Activated T-cell treated with anti-CD3 and anti-CD28 coated beads for 48 hours (primary cell): Measurements from ENCODE around the gene OTUD6A.
"Not testable (repeated sequence)": the region's sequence is repeated elsewhere in the genome, so short reads cannot be mapped to it uniquely, and the experiment has no call there.

Source experiments
- DNase-seq: peaks from one replicate; pipeline ENCODE4 v3.0.0-alpha.2; 2020; ENCODE audit warnings: low read depth

OTUD6A gene

DNA sequence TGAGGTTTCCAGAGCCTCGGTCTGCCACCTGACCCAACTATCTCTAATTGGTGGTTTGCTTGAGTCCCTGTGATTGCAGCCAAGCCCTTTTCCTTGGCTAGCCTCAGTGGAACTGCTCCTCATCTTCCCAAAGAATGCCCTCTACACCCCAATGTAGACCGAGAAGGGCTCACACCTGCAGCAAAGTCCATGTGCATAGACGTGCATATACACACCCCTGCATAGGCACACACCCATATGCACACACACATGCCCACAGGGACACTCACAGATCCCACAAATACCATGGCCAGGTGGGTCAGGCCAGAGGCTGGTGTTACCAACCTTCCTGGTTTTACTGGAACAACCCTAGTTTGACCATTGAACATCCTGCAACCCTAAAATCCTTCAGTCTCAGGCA is 12.9 kb upstream of the OTUD6A start:
- no peak for DNase-seq

DNA sequence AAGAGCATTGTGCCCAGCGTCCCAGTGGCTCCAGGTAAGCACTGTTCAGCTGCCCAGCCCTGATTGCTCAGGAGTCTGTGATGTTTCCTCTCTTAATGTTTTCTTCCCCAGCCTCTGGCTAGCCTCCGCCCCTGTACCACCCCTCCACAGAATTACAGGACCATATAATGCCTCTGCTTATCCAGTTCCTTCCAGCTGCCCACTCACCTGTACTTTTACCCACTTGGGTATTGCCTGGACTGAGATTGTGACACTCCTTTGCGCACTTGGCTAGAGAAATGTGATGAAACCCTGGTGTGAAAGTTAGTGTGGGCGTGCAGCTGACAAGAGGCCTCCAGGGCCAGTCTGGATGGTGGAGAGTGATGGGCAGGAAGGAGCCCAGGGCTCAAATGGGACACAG is 12.3 kb upstream of the OTUD6A start, which contains the start of gene AWAT2:
Gene AWAT2 (minus strand): TSS at position 14 of the 400 bp plus-strand sequence. CDS start 6 bp downstream, at position 8.
- no peak for DNase-seq

DNA sequence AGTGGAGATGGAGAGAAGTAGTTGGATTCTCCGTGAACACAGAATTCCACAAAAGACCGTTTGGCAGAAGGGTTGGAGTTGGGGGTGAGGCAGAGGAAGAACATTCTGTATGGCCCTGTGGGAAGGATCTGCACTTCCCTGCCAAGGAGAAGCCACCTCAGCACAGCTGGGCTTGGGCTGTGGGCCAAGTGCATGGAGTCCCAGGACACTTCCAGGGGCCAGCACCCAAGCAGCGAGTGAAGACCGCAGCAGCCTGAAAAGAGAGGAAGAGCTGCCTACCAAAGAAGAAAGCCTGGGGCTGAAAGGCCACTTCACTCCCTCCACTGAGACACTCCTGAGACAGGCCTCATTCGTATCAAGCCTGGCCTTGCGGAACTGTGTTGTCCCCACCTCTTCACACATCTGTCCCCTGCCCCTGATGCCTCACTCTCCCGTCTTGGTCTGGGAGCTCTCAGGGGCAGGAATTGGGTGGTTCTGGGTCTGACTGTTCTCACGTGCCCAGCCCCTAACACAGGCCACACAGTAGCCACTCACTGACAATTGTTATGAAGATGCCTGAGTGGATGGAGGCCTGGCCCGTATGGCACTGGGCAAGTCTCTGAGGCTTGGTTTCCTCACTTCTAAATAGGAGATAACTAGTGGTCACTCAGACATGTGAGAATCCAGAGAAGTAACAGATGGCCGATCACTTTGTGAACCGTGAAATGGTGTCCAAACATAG is 9.2 kb upstream of the OTUD6A start:
- DNase-seq, result no peak

DNA sequence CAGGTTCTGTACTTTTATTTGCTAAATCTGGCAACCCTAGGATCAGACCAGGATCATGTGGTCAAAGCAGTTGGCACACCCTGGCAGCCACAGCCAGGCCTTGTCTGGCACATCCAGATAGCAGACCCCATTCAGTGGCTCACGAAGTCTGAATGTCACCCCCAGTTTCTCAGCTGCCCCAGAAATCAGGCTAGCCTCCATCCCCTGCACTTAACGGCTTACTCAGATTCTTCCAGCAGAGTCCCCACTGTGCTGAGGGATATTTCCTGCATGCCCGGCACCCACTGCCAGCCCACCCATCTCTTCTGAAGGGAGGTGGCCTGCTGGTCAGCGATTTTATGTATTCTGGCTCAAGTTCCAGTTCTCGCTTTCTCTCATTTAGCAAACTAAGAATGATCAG is 7.9 kb upstream of the OTUD6A start:
- no peak for DNase-seq

DNA sequence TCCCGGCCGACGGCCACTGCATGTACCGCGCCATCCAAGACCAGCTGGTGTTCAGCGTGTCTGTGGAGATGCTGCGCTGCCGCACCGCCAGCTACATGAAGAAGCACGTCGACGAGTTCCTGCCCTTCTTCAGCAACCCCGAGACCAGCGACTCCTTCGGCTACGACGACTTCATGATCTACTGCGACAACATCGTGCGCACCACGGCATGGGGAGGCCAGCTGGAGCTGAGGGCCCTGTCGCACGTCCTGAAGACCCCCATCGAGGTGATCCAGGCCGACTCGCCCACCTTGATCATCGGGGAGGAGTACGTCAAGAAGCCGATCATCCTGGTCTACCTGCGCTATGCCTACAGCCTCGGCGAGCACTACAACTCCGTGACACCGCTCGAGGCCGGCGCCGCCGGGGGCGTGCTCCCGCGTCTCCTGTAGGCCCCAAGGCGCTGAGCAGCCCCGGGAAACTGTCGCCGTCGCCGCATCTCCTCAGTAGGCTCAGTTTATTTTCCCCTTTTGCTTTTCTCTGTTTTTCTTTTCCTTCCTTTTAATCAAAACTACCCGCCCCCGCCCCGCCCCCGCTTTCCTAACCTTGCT is 799 bp downstream of the OTUD6A start:
- no peak for DNase-seq

DNA sequence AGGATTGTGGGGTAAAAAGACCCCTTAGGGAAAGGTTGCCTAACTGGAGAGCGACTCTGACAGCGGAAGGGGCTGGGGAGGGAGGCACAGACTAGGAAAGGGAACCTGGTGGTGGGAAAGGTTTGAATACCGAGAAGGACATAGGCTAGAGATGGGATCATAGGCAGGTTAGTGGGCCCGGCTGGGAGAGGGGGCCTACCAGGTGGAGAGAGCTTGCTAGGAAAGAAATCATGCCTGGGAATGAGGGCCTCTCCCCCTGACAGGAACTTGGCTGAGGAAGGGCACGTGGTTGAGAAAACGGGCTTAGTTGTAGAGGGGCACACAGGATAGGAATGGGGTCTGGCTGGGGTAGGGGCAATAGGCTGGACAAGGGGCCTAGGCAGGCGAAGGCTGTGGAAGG is 4.4 kb downstream of the OTUD6A start:
- no peak for DNase-seq

DNA sequence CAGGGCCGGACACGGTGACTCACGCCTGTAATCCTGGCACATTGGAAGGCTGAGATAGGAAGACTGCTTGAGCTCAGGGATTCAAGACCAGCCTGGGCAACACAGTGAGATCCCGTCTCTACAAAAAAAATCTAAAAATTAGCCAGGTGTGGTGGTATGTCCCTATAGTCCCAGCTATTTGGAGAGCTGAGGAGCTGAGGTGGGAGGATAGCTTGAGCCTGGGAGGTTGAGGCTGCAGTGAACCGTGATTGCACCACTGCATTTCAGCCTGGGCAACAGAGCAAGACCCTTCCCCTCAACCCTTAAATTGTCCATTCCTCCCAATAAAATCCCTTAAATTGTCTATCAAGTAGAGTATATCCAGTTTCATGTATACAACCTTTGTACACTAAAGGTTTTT is 17.0 kb downstream of the OTUD6A start:
- DNase-seq, result no peak

DNA sequence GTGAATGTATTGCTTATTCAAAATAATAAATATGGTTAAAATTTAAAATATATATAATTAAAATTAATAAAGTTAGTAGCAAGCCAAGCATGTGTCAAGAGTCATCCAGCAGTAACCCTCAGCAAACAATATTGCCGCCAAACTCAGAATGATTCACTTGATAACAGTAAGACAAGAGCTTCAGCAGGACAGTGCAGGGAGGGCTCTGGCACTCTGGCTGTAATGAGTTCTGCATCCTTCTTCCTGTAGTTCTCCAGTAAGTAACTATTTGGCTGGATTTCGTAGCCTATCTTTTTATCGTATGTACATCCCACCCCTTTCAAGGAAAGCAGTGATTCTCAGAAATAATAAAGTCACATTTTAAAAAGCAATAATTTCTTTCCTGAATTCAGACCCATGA is 17.6 kb downstream of the OTUD6A start:
- DNase-seq, result no peak

DNA sequence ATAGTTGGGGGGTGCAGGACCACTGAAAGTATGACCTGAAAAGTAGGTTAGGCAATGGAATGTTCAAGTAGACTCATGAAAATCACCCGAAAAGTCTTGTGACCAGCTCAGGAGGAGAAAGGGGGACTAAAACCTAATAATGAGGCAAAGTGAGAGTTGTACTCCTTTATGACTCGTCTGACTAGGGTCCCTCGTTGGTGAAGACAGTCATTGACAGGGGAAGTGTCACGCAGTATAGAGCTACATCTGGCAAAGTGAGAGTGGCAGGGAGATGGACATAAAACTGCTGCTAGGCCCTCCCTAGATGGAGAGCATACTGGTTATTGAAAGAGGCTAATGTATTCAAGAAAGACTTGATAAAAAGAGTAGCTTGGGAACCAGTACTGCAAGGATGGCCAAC is 20.5 kb downstream of the OTUD6A start:
- DNase-seq, result no peak

DNA sequence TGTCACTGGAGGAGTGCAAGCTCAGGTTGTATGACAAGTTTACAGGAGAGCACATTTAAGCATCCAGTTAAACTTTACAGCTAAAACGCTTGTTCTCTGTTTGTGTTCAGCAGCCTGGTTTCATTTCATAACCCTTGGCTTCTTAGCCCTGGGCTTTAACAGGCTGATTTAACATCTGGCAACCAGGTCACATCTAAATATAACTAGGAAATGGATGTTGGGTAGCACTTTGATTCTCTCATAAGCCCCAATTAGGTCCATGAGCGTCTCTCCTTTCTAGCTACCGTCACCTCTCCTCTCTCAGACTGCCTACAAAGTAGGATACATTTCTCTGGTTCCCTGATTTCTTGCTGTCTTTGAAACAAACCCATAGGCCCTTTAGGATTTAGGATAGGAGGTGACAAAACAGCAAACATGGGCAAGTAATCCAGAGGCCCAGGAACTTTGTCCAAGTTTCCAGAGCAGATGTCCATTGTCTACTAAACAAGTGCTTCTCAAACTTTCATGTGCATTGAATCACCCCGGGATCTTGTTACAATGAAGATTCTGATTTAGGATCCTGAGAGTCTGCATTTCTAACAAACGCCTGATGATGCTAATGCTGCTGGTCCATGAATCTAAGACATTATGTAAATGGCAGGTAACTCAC is 22.5 kb downstream of the OTUD6A start:
- DNase-seq, result no peak

DNA sequence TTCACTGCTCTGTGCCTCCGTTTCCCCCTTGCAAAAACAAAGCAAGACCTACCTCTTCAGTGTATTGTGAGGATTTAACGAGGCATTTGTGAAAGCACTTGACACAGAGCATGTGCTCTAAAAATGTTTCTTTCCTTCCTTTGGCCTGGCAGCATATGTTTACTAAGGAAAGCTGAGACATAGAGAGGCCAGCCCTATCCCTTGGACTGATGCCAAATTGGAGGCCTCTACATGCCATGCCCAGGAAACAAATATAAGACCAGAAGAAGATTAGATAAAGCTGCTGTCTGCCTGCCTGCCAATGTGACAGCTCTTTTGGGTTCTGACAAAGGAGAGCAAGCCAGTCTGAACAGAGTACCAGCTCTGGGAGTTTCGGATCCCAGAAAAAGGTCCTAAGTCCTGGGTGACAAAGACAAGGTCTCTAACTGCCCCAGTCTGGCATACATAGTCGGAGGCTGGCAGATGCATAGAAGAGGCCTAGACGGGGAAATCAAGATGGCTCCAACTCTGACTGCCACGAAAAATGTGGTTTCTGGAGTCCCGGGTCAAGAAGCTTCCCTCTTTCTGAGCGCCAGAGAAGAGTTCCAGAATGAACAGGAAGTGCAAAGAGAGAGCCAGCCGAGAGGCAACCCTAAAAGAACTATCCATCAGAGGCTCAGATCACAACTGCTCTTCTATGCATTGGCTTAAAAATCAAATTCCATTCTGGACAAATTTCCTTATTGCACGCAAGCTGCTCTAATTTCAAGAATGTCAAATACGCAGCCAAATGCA is 25.8 kb downstream of the OTUD6A start:
- DNase-seq, result no peak

DNA sequence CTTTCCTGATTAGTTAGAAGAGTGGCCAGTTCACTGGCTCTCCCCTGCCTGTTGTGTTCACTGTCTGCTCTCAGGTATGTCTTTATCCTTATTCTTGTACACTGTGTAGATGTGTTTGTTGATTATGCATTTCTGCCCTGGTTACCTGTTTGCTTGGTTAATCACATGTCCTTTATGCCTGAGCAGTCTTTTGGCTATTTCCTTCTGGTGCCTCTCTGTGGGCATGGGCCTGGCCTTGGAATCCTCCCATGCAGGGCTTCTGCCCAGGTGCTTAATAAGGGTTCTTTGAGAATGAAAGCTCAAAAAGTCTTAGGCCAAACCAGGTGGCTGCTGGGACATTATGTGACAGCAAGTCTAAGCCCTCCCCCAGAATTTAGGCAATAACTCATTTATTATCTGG is 26.5 kb downstream of the OTUD6A start:
- no peak for DNase-seq

DNA sequence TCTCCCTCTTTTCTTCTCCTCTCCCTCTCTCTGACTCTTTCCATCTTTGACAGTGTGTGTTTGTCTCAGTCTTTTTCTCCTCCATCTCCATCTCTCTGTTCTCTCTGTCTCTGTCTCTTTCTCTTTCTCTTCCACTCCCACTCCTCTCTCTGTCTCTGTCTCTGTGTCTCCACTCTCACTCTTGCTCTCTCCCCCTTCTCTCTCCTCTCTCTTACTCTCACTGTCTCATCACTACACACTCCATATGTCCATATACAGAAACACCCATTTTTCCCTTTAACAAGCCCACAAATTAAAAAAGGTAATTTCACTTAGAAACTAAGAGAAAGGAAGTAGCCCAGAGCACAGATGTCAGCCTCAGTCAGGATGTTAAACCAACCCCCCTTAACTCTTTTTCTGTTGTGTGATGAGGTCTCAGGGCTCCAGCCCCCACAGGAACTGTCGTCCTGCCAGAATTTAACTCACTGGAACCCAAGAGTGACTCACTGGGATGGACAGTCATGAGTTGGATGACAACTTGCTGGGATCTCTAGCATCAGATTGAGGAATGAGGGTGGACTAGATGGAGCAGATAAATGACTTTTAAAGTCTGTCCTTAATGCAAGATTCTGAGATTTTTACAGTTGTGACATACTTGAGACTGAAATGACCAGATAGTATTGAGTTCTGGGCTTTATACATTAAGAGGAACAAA is 27.5 kb downstream of the OTUD6A start:
- DNase-seq, result no peak

DNA sequence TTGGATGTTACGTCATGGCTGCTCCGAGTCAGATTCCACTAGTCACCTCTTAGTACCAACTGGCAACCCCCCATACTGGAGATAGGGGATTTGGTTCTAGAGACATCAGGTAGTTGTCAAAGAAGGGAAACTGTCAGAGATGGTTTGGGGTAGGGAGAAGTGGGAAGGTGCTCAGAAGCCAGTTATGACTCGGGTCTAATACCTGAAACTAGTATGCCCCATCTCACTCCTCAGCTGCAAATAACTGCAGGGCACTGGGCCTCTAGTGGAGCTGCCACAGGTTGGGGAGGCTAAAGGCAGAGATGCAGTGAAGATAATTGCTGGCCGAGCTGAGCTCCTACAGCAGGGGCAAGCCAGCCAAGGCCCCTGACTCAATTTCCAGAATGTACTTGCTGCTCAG is 30.0 kb downstream of the OTUD6A start:
- DNase-seq, result no peak

DNA sequence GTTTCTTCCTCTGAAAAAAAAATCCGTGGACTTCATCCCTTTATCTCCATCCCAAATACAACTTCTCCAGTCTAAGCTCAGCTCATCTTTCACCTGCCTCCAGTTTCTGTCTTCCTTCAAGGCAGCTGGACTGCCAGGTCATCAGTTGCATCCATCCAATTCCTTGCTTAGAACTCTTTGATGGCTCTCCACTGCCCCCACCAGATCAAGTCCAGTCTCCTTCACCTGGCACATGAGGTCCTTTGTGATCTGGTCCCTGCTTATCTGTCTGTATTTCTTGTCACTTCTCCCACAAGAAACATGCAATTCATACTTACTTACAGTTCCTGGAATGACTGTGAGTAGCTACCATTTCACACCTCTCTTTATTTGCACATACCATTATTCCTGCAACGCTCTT is 33.8 kb downstream of the OTUD6A start:
- DNase-seq, result no peak

DNA sequence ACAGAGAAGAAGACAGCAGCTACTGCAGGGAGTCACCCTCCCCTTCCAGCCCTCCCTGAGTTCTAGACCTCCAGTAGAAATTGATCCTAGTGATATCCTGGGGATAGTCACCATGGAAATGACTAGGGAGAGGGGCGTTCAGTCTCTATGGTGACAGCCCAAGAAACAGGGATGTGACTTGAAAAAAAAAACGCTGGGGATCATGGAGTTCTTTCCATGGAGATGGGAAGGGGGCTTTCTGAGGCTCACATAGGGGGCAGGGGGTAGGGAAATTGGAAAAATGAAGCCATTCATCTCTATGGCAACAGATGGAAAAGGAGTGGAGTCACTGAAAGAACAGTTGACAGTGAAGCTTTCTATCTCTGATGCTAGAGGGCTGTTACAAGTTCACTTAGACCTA is 43.0 kb downstream of the OTUD6A start:
- no peak for DNase-seq

DNA sequence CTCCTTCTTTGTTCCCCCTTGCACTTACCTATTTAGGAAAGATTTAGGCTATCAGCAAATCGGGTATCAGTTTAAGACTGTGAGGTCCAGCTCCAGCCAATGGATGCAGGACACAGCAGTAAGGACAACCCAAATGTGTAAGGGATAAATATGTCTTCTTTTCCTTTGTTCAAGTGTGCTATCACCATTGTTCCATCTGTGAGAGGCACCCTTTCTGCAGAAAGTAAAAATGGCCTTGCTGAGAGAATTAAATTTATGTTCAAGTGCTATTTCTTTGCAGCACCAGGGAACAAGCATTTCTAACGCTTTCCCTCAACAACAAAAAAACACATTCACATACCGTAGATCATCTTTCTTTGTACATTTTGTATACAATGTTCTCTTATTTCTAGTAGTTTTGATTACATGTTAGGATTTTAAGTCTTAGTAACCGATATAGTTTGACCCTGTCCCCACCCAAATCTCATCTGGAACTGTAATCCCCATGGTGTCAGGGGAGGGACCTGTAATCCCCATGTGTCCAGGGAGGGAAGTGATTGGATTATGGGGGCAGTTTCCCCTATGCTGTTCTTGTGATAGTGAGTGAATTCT is 49.3 kb downstream of the OTUD6A start:
- not testable (repeated sequence) for DNase-seq
